GM18951 (cell line): ENCODE data around the gene MTOR.
"Not testable (repeated sequence)": the region's sequence is repeated elsewhere in the genome, so short reads cannot be mapped to it uniquely, and the experiment has no call there.

Experiments used
- POLR2A ChIP-seq: IDR thresholded peaks from 4 replicates; pipeline ENCODE4 v1.6.1; 2011; ENCODE audit warnings: mild to moderate bottlenecking; ENCODE audit not compliant: insufficient read length, insufficient read depth; ENCODE audit errors: extremely low read depth
- in situ Hi-C: fragments of 300-500 bp; cut with MboI; formaldehyde crosslinking; loops from one replicate; pipeline ENCODE4 v1.12.0; 2022; ENCODE audit warnings: low sequenced_read_pairs, mixed read lengths, inconsistent platforms; ENCODE audit not compliant: unreplicated experiment

Gene MTOR

DNA sequence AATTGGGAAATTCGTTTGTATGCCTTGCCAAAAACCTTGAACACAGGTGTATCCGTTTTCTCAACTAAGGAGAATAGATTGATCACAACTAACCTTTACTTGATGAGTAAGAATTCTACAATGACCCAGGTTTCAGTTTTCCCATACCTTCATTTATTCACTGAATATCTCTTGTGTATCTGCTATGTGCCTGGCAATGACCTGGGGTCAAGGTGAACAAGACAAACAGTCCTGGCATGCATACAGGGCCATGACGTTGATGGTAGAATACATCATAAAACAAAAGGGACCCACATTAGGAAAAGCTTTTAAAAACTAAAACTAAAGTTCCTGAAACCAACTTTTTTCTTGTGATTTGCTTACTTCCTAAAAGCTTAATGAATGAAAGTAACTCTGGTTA is 130.5 kb downstream of the MTOR start:
- TF ChIP-seq POLR2A, result no peak
- in situ Hi-C loops, result no loop called here

DNA sequence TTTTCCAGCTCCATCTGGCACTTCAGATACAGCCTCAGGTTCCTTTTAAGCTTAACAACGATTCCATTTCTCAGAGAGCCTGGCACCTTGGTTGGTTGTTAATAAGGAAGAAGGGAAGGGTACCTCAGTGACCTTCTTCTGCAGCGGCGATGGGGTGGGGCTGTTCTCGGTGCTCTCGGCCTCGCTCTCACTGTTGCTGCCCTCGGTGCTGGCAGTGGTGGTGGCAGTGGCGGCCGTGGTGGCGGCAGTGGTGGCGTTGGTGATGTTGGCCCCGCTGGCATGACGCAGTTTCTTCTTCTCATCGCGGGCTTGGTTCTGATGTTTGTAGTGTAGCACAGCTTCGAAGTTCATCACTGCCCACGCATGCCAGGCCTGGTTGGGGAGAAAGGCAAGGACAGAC is 131.9 kb downstream of the MTOR start:
- in situ Hi-C loops, result no loop called here
- no peak for TF ChIP-seq POLR2A

DNA sequence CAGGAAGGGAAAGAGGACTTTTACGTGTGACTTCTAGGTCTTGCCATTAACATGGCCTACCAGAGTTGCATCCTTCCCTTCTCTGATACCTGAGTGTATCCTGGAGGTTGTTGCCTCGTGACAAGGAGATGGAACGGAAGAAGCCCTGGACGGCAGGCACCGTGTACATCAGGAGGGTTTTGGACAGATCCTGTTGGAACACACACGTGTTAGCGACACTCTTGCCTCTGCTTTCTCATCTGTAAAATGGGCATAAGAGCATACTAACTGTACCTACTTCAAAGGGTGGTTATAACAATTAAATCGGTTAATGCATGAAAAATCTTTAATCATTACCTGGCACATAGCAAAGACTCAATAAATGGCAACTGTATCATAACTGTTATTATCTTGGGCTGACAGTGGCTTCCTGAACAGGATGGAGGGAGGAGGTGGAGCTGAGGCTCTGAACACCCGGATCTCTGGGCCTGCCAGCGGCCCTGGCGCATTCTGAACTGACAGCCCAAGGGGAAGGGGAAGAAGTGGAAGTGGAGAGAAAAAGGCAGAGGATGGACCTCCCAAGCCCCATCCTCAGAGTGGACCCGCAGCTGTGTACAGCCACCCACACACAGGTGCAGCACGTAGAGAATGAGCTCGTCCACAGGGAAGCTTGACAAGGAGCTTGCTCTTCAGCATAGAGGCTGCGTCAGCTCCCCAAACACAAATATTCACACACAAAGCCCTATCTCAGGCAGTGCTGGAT is 132.5 kb downstream of the MTOR start:
- in situ Hi-C loops, result no loop called here
- TF ChIP-seq POLR2A, result no peak

DNA sequence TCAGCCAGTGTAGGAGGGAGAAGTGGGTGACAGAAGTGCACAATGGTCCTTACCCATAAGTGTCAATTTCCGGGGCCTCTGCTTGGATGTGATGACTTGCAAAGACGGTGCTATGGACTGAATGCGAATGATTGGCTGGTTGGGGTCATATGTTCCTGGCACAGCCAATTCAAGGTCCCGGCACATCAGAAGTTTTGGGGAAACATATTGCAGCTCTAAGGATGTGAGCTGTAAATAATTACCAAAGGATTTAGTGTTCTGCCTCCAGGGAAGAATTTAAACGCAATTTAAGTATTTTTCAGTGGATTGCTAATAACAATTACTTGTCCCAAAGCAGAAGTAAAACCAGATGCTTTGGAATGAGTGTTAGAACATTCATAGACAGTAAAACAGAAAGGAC is 135.8 kb downstream of the MTOR start:
- TF ChIP-seq POLR2A, result no peak
- in situ Hi-C loops, result no loop called here

DNA sequence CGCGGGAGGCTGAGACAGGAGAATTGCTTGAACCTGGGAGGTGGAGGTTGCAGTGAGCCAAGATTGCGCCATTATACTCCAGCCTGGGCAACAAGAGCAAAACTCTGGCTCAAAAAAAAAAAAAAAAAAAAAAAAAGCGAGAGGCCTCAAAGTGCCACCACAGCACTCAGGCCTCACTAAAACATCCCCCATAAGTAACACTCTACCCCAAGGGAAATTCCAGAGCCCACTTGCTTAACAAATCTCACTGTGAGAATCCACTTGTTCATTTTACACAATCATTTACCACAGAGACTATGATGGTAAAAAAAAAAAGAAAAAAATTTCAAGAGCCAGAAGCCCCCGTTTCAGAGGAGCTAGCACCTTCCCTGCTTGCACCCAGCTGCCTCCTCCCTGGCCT is 136.4 kb downstream of the MTOR start:
- in situ Hi-C loops, result no loop called here
- TF ChIP-seq POLR2A, result no peak

DNA sequence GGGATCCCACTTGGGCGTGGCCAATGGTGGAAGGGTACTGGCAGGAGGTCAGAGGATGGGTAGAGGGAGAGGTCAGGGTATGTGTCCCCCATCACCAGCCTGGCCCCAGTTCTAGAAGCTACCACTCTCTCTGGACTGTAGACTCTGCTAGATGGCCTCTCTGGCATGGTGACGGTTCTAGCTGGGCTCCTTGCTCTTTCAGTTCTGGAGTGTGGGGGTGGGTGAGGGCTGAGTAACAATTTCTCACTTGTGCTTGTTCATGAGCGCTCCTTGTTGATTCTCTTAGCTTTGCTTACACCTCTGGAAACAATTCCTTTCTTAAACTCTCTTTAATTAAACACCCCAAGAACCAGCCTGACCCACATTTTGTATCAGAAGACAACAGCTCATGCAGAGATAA is 137.4 kb downstream of the MTOR start:
- in situ Hi-C loops, result no loop called here
- TF ChIP-seq POLR2A, result no peak

DNA sequence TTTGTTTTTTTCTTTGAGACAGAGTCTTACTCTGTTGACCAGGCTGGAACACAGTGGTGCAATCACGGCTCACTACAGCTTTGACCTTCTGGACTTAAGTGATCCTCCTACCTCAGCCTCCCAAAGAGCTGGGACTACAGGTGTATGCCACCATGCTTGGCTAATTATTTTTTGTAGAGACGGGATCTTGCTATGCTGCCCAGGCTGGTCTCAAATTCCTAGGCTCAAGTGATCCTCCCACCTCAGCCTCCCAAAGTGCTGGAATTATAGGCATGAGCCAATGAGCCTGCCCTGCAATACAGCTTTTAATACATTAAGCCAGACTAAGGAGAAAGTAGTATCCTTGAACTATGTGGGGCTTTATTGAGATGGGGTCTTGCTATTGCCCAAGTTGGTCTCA is 146.0 kb downstream of the MTOR start:
- in situ Hi-C loops, result no loop called here

DNA sequence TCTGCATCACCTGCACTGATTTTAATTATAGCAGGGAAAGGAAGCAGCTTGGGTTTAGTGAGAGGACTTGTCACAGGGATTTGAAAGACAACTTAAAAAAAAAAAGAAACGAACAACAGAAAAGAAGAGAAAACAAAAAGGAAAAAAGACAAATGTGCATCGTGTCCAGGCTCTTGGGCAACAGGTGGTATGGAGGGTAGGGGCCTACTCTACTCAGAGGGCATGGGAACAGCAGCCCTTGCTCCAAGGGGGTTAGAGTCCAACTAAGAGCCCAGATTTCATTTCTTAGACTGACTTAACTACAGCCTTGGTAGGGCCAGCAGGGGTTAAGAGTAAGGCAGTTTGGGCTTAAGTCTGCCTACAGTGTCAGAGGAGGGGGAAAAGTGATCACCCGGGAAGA is 147.4 kb downstream of the MTOR start:
- in situ Hi-C loops, result no loop called here

More for the DNA sequence above, 146.0 kb downstream of the MTOR start:
- no peak for TF ChIP-seq POLR2A

DNA sequence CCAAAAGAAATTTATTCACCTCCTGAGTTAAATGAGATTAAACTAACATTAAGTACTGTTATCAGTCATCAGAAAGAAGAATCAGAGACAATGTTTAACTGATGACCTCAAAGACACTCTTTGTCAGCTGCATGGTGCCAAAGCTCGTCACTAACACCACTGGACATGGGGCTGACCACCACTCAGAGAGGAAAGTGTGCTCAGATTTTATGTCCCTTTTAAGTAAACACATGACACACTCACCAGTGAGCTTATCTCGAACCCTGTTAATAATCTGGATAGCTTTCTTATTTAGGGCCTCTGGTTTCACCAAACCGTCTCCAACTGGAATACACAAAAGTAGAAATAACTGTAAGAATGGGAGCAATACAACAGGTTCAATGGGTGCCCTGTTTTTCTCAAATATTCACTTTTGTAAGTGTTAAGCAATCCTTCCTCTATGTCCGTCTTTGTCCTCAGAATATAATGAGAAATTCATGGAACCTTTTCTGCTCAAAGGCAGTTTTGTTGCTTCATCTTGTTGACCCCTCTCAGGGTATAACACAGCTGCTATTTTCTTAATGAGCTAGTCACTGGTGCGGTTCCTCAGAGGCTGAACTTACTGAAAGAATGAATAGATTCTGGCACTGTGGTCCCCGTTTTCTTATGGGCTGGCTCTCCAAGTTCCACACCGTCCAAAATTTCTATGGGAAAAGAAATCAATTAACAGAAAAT is 153.1 kb downstream of the MTOR start:
- TF ChIP-seq POLR2A, result no peak
- in situ Hi-C loops, result no loop called here

More for the DNA sequence above, 147.4 kb downstream of the MTOR start:
- no peak for TF ChIP-seq POLR2A

DNA sequence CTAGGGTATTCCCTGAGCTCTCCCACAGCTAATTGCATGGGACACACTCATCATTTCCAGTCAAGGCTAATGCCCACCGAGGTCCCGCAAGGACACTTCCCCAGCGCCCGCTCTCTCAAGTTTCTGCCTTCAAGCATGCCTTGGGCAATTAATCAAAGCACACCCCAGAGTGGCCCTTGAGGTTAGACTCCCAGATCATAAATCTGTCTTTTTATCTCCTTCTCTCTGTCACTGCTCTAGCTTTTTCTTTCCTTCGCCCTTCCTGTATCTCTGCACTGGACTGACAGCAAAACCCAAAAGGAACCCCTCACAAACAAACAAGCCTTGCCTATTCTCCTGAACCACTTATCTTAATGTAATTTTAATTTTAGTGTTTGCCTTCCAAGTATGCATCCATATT is 154.8 kb downstream of the MTOR start:
- no peak for TF ChIP-seq POLR2A
- in situ Hi-C loops, result no loop called here

DNA sequence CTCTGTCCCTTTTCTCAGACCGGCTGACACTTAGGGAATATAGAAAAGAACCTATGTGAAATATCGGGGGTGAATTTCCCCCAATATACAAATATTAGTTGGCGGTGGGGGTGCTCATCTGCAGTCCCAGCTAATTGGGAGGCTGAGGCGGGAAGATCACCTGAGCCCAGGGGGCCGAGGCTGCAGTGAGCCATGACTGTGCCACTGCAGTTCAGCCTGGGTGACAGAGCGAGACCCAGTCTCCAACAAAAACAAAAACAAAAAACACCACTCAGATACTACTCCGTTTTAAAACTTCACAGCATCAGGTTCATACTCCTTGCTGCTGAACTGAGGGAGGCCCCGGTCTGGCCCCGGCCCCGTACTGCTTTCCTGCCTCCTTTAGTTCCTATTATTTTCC is 156.8 kb downstream of the MTOR start:
- TF ChIP-seq POLR2A, result no peak
- in situ Hi-C loops, result no loop called here

DNA sequence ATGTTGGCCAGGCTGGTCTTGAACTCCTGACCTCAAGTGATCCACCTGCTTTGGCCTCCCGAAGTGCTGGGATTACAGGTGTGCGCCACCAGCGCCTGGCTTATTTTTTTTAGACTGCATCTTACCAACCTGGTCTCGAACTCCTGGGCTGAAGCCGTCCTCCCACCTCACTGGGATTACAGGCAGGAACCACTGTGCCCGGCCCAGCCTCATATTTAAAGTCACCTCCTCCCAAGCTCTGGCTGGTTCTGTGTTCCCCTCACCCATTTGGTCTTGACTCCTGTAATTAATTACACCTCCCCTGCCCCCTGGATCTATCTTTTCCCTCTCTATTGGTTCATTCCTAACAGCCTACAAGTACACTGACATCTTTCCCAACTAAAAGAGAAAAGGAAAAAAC is 161.0 kb downstream of the MTOR start:
- TF ChIP-seq POLR2A, result no peak
- in situ Hi-C loops, result no loop called here

DNA sequence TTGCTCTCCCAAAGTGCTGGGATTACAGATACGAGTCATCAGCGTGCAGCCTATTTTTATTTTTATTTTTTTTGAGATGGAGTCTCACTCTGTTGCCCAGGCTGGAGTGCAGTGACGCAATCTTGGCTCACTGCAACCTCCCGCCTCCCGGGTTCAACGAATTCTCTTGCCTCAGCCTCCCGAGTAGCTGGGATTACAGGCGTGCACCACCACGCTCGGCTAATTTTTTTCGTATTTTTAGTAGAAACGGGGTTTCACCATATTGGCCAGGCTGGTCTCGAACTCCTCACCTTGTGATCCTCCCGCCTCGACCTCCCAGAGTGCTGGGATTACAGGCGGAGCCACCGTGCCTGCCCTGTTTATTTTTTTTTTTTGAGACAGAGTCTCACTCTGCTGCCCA is 161.5 kb downstream of the MTOR start:
- in situ Hi-C loops, result not testable (repeated sequence)

DNA sequence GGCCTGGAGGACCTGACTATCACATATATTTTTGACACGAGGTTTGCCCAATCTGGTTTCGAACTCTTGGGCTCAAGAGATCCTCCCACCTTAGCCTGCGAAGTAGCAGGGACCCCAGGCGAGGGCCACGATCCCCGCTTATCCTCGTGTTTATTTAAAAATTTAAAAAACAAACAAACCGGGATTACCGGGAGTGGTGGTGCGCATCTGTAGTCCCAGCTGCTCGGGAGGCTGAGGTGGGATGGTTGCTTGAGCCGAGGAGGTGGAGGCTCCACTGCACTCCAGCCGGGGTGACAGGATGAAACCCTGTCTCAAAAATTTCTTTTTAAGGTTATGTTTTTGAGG is 162.2 kb downstream of the MTOR start:
- in situ Hi-C loops, result no loop called here
- no peak for TF ChIP-seq POLR2A
